ENCODE measurements around the gene BET1L.
"Not testable (repeated sequence)": the region's sequence is repeated elsewhere in the genome, so short reads cannot be mapped to it uniquely, and the experiment has no call there.

Gene BET1L

GRCh38 chr11:191490-192478 lies 15.4 kb downstream of the BET1L start:
- DNase-seq (ENCODE audit: low read depth); H3K4me3 ChIP-seq (ENCODE audit: low read length): not testable (repeated sequence)
- TF ChIP-seq CTCF (conservative IDR thresholded peaks at IDR 0.05; ENCODE audit: low read depth, low read length) = peak; percentile 45

DNA sequence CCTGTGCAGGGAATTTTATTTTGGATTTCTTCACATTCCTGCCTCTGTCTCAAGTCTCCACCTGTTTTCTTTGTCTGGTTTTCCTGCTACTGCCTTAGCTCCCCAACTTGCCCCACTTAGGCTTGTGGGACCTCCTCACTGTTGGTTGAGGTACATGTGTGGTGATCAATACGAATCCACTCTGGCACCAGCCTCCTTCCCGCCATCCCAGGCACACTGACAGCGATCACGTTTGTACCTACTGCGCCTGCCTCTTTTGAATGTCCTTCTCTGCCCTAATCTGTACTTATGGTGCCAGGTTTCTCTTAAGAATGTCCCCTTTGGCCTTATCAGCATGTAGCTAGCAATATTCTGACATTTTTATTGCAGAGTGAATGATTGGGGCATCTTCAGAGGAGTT lies 16.7 kb downstream of the BET1L start:
- not testable (repeated sequence) for H3K4me3 ChIP-seq (ENCODE audit: low read length); DNase-seq (ENCODE audit: low read depth)

GRCh38 chr11:189843-190311 lies 17.3 kb downstream of the BET1L start:
- H3K4me3 ChIP-seq (ENCODE audit: low read length); DNase-seq (ENCODE audit: low read depth): not testable (repeated sequence)

DNA sequence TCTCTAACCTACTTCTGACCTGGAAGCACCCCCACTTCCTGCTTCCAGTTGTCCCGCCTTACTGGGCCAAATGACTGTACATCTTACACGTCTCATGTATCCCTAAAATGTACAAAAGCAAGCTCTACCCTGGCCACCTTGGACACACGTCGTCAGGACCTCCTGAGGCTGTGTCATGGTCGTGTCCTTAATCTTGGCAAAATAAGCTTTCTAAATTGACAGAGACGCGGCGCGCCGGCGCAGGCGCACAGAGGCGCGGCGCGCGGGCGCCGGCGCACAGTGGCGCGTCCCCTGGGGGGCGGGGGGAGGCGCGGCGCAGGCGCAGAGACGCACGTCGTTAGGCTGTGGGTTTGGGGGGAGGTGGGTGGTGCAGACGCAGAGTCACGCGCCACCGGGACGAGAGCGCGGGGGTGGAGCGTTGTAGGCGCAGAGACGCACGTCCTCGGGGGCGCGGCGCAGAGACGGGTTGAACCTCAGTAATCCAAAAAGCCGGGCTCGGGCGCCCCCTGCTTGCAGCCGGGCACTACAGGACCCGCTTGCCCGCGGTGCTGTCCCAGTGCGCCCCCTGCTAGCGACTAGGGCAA lies 17.9 kb downstream of the BET1L start:
- not testable (repeated sequence) for DNase-seq (ENCODE audit: low read depth); H3K4me3 ChIP-seq (ENCODE audit: low read length)

DNA sequence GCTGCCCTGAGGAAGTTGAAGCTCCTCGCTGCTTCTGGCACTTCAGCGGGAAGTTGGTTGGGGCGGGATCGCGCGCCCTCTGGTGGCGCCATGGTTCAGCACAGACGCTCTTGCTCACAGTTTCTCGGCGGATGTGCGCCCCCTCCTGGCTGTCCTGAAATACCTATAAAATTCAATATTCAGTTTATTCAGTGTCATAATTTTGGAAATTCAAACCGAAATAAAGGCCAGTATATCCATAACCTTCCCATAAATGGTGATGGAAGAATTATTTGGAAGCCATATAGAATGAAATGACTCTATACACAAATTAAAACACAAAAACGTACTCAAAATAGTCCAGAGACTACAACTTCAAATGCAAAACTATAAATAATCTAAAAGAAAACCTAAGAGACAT lies 27.0 kb downstream of the BET1L start:
- DNase-seq (ENCODE audit: low read depth); H3K4me3 ChIP-seq (ENCODE audit: low read length): not testable (repeated sequence)

Data from retinal pigment epithelial cell (primary cell).